NCI-H748 (cell line): Measurements from ENCODE around the gene GRAMD4.

Experiments used
- DNase-seq: peaks from one replicate; lab custom pipeline; 2025; ENCODE audit not compliant: unreplicated experiment; lab: John Stamatoyannopoulos, UW

The GRAMD4 gene

DNA sequence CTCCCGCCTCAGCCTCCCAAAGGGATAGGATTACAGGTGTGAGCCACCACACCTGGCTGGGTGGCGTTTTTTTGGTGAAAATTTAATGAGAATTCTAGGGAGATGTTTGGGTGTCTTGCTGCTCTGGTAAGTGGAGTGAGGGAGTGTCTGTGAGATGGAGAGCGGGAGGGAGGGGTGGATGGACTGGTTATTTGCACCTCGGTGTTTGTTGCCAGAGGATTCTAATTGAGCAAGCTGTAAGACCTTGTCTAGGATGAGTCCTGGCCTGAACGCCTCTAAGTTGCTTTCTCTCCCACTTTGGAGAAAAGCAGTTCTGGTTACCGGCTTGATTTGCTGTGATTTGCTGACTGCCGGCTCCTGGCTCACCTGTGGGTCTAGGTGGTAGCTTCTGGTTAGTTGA lies 22.0 kb upstream of the GRAMD4 start:
- no peak for DNase-seq

GRCh38 chr22:46598737-46599424 lies 21.3 kb upstream of the GRAMD4 start:
- DNase-seq: no peak

DNA sequence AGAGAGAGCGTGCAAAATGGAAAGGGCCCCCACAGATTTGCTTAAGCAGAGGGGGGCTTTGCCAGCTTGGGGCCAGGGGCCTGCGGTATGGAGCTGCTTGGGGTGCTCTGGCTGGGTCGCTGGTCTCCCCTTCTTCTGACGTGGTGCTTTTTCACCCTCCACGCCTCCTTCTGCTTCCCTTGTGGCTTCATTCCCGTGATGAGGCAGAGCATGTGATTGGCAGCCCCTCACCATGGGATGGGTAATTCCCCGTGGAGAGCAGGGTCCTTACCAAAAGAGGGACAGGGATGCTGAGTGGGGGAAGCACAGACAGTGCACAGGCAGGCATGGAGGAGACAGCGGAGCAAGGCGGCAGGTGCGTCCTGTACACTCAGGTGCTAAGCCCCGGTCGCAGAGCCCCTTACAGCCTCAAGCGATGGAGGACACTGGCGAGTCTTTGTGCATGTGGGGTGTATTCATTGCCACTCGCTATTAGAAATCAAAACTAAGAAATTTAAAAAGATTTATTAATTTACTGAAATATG lies 19.9 kb upstream of the GRAMD4 start:
- DNase-seq: no peak

- no peak for DNase-seq
Measured at GRCh38 chr22:46602025-46602424, 18.2 kb upstream of the GRAMD4 start.

DNA sequence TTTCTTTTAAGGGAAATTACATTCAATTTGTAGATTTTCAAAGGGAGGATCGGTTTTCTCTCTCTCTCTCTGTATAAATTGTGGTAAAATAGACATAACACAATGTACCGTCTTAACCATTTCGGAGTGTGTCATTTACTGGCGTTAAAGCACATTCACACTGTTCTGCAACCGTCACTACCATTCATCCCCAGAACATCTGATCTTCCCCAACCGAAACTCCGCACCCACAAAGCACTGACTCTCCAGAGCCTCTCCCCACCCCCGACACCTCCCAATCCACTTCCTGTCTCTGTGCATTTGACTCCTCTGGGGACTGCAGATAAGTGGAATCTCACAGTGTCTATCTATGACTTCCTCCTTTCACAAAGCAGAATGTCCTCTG lies 15.9 kb upstream of the GRAMD4 start:
- DNase-seq: no peak

DNA sequence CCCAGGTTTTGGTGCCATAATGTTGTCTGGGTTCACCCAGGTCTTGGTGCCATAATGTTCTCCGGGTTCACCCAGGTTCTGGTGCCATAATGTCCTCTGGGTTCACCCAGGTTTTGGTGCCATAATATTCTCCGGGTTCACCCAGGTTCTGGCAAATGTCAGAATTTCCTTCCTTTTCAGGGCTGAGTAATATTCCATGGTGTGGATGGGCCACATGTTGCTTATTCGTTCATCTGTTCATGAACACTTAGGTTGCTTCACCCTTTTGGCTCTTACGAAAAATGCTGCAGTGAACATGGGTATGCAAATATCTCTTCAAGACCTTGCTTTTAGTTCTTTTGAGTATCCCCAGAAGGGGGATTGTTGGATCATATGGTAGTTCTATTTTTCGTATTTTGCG lies 15.1 kb upstream of the GRAMD4 start:
- DNase-seq: no peak

- DNase-seq: no peak
Measured at GRCh38 chr22:46606886-46607285, 13.3 kb upstream of the GRAMD4 start.

DNA sequence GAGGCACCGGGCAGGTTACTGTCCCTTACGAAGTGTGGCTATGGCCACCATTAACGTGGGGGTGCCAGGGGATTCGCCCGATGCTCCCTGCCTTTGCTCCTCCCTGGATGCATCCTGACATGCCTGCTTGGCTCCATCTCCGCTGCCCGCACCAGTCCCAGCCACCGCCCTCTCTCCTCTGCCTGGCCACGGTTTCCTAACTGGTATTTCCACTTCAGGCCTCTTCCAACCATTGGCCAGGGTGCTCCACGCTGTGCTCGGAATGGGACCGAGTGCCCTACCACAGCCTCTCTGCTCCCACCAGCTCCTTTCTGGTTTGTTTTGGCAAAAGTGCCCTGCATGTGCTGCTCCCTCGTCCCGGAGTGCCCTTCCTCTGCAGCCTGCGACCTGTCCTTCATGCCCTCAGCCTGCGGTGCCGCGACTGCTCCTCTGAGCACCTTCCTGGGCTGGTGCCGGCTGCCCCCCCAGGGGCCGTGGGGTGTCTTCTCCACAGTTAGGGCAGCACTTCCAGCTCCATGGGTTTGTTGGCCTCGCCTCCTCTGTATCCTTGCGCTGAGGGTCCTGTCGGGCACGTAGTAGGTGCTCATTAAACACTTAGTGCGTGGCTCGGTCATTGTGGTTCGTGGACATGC lies 12.6 kb upstream of the GRAMD4 start:
- no peak for DNase-seq

DNA sequence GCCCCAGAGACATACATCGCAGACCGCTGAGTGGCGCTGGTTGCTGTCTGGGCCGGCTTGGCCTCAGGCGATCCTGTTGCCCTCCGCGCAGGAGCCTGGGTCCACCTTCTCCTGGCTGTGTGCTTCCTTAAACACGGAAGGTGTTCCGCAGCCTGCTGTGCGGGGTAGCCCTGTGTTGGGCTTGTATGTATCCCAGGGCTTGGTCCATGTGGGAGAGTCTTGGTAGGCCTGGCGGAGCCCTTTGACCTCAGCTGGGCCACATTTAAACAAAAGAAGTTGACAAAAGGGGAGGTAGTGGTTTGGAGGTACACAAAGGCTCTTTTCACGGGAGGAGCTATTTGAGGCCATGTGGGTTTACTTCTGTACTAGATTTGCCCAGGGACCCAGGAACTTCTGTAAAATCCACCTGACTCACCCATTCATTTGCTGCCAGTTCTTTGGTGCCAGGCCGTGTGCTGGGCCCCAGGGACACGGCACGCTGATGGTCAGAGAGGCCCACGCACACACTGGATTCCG lies 11.0 kb upstream of the GRAMD4 start:
- DNase-seq: no peak

DNA sequence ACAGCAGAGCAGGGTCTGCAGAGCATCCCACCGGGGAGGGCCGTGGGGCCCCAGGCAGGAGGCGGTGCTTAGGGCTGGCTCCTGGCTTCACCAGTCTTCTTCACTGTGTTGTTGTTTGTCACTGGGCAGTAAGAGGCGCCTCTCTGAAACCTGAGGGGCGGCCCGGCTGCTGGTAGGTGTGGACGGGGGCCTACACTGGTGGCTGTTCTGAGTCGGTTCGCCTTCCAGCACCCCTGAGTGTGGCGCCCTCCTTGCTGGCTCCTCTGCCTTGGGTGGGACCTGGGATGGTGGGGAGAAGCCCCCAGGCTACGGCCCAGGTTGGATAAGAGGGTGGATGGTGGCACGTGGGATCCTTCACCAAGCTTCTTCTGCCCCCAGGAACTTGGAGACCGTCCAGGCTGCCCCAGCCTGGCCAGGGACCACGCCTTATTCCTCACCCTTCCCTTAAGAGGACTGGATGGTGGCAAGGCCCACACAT lies 10.4 kb upstream of the GRAMD4 start:
- DNase-seq: no peak

- DNase-seq: no peak
Measured at GRCh38 chr22:46610356-46610755, 9.8 kb upstream of the GRAMD4 start.

DNA sequence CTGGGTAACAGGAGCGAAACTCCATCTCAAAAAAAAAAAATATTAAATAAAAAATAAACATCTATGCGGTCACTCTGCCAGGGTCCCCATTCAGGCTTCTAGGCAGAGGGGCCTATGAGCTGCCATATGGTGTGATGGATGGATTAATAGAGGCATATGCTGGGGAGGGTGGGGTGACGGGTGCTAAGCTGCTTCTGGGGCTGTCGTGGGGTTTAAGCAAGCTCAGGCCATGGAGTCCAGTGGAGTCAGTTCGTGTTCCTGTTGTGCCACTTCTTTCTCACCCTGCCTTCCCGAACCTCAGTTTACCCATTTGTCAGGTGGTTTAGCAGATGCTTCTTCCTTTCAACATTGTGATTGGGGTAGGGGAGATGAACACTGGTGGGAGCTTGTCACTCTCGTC lies 9.0 kb upstream of the GRAMD4 start:
- DNase-seq: no peak

DNA sequence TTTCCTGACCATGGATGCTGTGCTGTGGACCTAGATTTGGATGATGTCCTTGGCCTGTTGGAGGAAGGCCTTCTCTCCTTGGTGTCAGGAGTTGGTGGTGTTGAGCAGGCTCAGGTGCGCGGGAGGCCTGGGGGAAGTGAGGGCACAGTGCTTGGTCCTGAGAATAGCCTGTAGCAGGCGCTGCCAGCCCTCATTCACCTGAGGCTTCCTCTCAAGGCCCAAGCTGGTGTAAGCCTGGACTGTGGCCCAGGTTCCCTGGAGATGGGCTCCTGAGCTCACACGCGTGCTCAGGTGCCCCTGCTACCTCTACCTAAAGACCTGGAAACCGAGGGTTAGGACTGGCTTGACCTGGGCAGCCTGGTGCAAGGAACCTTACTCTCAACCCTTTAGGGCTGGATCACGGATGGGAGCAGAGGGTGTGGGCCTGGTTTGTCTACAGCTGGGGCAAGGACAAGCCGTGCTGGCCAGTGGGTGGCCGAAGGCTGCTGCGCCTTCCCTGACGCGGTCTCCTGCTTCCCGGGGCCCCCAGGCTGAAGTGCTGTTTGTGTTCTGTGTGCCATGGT lies 7.8 kb upstream of the GRAMD4 start:
- no peak for DNase-seq

DNA sequence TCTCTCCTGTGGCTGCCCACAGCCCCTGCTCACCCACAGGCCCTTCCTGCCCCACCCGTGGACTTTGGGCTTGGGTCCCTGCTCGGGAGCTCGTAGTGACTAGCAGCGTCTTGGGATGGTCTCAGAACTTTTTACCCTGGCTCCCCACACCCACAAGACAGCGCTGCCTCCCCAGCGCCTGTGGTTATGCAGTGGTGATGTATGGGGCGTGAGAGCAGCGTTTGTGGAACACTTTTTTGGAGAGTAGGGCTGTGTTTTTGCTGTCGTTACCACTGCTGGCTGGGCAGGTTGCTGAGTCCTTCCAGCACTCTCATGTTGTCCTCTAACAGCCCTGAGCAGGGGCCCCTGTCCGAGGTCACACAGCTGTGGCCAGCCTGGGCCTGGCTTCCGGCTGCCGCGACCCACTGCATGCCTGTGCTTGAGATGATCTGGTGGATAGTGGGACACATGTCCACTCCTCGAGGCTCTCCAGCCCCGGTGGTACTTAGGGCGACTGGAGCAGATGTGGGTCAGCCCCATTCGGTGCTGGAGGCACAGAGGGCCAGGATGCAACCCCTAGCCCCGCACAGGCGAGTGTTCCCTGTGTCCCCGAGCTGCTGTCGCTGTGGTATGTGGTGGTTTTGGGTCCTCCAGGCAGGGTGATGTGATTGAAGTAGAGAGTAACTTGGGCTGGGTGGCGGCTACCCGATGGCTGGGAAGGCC lies 7.1 kb upstream of the GRAMD4 start:
- DNase-seq: no peak

DNA sequence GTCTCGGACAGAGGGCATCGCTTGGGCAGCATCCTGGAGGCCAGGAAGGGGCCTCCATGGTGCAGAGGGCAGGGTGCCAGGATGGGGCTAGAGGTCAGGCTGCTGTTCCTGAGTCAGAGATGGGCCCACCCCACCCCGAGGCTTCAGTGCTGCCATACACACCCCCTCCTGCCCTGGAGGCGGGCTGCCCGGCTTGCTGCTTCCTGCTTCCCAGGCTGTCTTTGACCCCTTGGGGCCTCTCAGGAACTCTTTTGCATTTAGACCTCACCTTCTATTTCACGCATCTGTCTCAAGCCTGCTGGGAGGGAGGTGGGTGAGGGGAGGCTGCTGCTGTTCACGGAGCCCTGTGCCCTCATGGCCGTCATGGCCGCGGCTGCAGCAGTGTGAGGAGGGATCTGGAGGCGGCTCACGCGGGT lies 6.6 kb upstream of the GRAMD4 start:
- no peak for DNase-seq

- DNase-seq: no peak
Measured at GRCh38 chr22:46614025-46614931, 5.9 kb upstream of the GRAMD4 start.

DNA sequence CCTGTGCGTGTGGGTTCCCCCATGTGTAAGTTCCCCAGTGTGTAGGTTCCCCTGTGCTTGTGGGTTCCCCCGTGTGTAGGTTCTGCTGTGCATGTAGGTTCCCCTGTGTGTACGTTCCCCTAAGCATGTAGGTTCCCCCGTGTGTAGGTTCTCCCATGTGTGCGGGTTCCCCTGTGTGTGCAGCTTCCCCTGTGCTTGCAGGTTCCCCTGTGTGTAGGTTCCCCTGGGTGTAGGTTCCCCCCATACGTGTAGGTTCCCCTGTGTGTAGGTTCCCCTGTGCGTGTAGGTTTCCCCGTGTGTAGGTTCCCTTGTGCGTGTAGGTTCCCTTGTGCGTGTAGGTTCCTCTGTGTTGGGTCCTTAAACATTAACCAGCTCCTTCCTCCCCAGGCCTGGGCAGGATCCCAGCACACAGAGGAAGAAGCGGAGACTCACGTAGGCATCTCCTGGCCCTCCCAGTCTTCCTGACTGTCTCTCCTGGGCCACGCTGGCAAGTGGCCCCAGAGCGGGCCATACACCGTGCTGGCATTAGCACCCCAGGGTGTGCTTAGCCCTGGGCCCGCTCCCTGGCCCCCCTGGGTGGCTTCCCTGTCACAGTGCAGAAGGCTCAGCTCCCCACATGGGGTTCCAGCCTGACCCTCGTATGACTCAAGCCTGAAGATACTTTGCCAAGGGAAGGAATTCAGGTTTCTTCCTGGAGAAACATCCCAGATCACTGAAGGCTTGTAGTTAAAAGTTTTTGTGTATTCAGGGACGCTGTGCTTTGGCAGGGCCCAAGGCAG lies 2.8 kb upstream of the GRAMD4 start:
- no peak for DNase-seq

GRCh38 chr22:46617986-46618647 lies 2.1 kb upstream of the GRAMD4 start:
- no peak for DNase-seq

GRCh38 chr22:46618667-46619066 lies 1.5 kb upstream of the GRAMD4 start:
- DNase-seq: no peak
